ES-I3 (cell line): ENCODE measurements around the gene METTL13.
"Not testable (repeated sequence)": the region's sequence is repeated elsewhere in the genome, so short reads cannot be mapped to it uniquely, and the experiment has no call there.

ENCODE experiments used
- H3K36me3 ChIP-seq: 2 replicates; pipeline ENCODE4 v1.6.1; 2013; ENCODE audit warnings: mild to moderate bottlenecking, low read length, control low read depth, moderate library complexity; ENCODE audit not compliant: insufficient read depth
- H3K4me1 ChIP-seq: 2 replicates; pipeline ENCODE4 v1.6.1; 2013; ENCODE audit warnings: mild to moderate bottlenecking, control low read depth, low read length; ENCODE audit not compliant: insufficient read depth
- H3K9ac ChIP-seq: 2 replicates; pipeline ENCODE4 v1.6.1; 2013; ENCODE audit warnings: low read depth, mild to moderate bottlenecking, low read length, moderate library complexity
- H3K9me3 ChIP-seq: 2 replicates; pipeline ENCODE4 v1.6.1; 2013; ENCODE audit warnings: mild to moderate bottlenecking, low read length, moderate library complexity; ENCODE audit not compliant: control insufficient read depth, insufficient read depth

METTL13 gene

DNA sequence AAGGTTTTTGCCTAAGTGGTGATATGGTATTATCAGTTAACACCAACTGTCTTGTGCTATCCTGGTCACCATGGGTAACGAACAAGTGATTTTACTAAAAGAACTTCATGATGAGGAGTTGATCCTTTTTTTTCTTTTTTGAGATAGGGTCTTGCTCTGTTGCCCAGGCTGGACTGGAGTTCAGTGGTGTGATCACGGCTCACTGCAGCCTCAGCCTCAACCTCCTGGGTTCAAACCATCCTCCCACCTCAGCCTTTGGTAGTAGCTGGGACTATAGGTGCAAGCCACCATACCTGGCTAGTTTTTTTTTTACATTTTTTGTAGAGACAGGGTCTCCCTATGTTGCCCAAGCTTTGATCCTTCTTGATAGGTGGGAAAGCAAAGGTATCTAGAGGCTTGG lies 5.1 kb downstream of the METTL13 start:
- peaks cover 42% of the 10 kb centered on the region for H3K36me3 ChIP-seq

DNA sequence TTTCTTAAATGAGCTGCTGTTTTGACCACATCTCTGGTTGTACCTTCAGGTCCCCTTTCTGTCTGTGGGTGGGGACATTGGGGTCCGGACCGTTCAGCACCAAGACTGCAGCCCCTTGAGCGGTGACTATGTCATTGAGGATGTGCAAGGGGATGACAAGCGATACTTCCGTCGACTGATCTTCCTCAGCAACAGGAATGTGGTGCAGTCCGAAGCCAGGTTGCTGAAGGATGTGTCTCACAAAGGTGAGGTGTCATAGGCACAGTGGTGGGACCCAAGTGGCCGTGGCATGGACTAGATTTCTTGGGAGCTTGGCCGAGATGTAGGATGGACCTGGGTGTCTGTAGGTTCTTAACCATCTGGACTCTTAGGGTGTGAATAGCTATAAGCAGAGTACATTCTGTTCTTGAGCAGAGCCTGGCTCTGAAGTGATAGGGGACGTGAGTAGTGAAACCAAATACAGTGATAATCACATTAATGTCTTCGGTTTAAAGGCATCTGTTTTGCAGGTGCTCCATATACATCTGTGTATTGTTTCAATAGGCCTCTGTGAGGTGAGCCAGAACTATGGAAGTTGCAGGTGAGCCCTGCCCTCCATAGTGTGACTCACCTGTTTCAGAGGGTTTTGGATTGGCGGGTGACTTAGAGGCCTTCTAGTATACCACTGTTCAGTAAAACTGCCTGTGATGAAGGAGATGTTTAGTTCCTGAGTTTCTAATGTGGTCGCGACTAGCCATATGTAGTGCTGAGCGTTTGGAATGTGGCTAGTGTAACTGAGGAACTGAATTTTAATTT lies 6.4 kb downstream of the METTL13 start:
- Histone ChIP-seq H3K9me3 (no peaks in the 10 kb centered on the region), H3K4me1 (no peaks in the 10 kb centered on the region; the same call in 1 of the 2 replicates), H3K9ac (no peak overlapping the region), H3K36me3 (peaks cover 51% of the 10 kb centered on the region)

More for the DNA sequence above, 5.1 kb downstream of the METTL13 start:
- Histone ChIP-seq H3K9ac (no peak overlapping the region), H3K9me3 (no peaks in the 10 kb centered on the region), H3K4me1 (no peaks in the 10 kb centered on the region; the same call in 1 of the 2 replicates)

- Histone ChIP-seq H3K9me3 (no peaks in the 10 kb centered on the region), H3K9ac (no peak overlapping the region), H3K36me3 (peaks cover 54% of the 10 kb centered on the region), H3K4me1 (no peaks in the 10 kb centered on the region)
Measured at GRCh38 chr1:171788696-171789095, 7.2 kb downstream of the METTL13 start.

GRCh38 chr1:171790318-171790717 lies 8.9 kb downstream of the METTL13 start:
- no peaks in the 10 kb centered on the region for H3K4me1 ChIP-seq
- H3K9ac ChIP-seq: no peak overlapping the region
- H3K36me3 ChIP-seq: peaks cover 55% of the 10 kb centered on the region
- H3K9me3 ChIP-seq: no peaks in the 10 kb centered on the region

DNA sequence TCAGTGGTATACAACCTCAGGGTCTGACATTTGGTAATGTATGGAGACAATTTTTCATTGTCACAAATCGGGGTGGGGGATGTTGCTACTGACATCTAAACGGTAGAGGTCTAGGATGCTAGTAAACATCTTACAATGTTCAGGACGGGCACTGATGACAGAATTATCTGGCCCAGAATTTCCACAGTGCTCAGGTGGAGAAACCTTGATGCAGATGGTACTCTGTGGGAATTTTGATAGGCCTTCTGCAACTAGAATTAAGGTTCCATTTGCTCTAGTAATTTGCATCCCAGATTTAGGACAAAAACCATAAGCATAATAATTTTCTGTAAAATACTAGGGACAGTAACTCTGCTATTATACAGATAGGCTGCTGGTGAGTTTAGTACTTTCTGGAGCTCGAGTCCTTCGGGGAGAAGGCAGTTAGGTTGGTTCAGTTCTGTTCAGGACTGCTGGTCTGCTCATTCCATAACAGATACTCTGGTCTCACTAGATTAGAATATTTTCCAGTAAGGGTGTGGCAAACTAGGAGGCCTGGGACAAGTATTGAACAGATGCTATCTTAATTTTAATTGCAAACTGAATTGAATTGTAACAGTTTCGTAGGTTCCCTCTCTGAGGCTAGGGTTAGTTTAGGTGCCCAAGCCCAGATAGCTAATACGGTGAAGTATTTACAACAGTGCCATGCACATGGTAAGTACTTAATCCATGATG lies 11.4 kb downstream of the METTL13 start:
- Histone ChIP-seq H3K9me3 (no peaks in the 10 kb centered on the region), H3K9ac (no peak overlapping the region), H3K36me3 (peaks cover 41% of the 10 kb centered on the region), H3K4me1 (no peaks in the 10 kb centered on the region)

GRCh38 chr1:171793636-171794035 lies 12.2 kb downstream of the METTL13 start:
- Histone ChIP-seq H3K9ac (no peak overlapping the region), H3K4me1 (peaks cover under 1% of the 10 kb centered on the region; the same call in 1 of the 2 replicates), H3K9me3 (no peaks in the 10 kb centered on the region), H3K36me3 (peaks cover 34% of the 10 kb centered on the region)

DNA sequence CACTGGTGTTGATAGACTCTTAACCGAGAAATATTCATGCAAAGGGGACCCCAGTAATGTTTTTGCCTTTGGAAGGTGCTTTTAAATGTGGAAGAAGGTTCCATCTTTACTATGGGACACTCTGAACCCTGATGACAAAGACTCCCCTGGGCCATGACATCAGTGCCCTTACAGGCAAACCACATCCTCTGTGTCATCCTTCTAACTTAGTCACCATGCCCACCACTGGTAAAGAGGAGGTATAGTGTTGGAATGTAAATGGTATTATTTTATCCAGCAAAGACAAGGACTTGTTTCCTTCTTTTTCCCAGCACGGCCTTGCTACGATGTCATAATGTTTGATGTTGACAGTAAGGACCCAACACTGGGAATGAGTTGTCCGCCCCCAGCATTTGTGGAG lies 12.6 kb downstream of the METTL13 start:
- Histone ChIP-seq H3K4me1 (peaks cover 5% of the 10 kb centered on the region; the same call in 1 of the 2 replicates), H3K36me3 (peaks cover 36% of the 10 kb centered on the region), H3K9me3 (no peaks in the 10 kb centered on the region), H3K9ac (no peak overlapping the region)

- peaks cover 6% of the 10 kb centered on the region; the same call in 1 of the 2 replicates for H3K4me1 ChIP-seq
- H3K9me3 ChIP-seq: no peaks in the 10 kb centered on the region
- H3K36me3 ChIP-seq: peaks cover 26% of the 10 kb centered on the region
- H3K9ac ChIP-seq: no peak overlapping the region
Measured at GRCh38 chr1:171796592-171796991, 15.1 kb downstream of the METTL13 start.

- Histone ChIP-seq H3K9ac (no peak overlapping the region), H3K36me3 (peaks cover 14% of the 10 kb centered on the region), H3K9me3 (no peaks in the 10 kb centered on the region), H3K4me1 (peaks cover 17% of the 10 kb centered on the region)
Measured at GRCh38 chr1:171798311-171798710, 16.9 kb downstream of the METTL13 start.

DNA sequence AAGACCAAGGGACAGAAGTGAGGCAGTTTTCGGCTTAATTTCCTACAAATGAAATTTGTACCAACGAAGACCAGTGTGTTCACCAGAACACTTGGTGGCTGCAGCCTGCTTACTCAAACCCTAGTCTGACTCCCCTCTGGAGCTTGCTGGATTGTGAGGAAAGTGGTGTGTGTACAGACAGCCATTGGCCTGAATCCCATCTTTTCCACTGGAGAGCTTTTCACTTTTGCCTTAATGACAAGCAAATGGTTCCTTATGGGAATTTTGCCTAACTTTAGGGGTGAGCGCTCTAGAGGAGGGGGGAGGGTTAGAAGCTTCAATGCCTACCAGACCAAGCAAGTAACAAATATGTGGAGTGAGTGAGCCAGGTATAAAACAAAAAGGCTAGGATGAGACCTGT lies 17.3 kb downstream of the METTL13 start:
- peaks cover 17% of the 10 kb centered on the region for H3K4me1 ChIP-seq
- H3K9ac ChIP-seq: no peak overlapping the region
- H3K36me3 ChIP-seq: peaks cover 14% of the 10 kb centered on the region
- no peaks in the 10 kb centered on the region for H3K9me3 ChIP-seq

GRCh38 chr1:171799166-171799565 lies 17.7 kb downstream of the METTL13 start:
- H3K4me1 ChIP-seq: peaks cover 17% of the 10 kb centered on the region
- no peak overlapping the region for H3K9ac ChIP-seq
- peaks cover 14% of the 10 kb centered on the region for H3K36me3 ChIP-seq

GRCh38 chr1:171799698-171800097 lies 18.2 kb downstream of the METTL13 start:
- not testable (repeated sequence) for H3K36me3 ChIP-seq, H3K9me3 ChIP-seq, H3K9ac ChIP-seq
- peaks cover 17% of the 10 kb centered on the region for H3K4me1 ChIP-seq

More at GRCh38 chr1:171799166-171799565, 17.7 kb downstream of the METTL13 start:
- H3K9me3 ChIP-seq: no peaks in the 10 kb centered on the region

- H3K9ac ChIP-seq: no peak overlapping the region
- H3K4me1 ChIP-seq: peaks cover 17% of the 10 kb centered on the region
- peaks cover 7% of the 10 kb centered on the region for H3K36me3 ChIP-seq
- no peaks in the 10 kb centered on the region for H3K9me3 ChIP-seq
Measured at GRCh38 chr1:171800342-171800741, 18.9 kb downstream of the METTL13 start.

DNA sequence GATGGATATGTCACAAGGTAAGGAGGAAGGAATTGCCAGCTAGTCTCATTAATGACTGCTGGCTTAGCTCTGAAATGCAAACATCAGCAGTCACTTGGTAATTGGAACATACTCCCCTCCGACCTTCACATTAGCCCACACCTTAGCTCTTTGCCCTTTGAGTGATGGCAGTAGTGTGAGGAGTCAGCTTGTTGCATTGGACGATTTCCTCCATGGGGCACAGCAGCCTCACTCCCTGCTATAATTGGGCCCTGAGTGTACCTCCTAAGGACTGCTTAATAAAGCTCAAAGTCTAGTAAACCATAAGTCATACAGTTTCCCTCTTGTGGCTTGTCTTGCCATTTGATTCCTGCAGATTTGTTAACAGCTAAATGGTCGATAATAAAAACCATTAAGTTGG lies 19.4 kb downstream of the METTL13 start:
- no peak overlapping the region for H3K9ac ChIP-seq

GRCh38 chr1:171801487-171801891 lies 20.0 kb downstream of the METTL13 start:
- H3K9me3 ChIP-seq: no peaks in the 10 kb centered on the region
- peaks cover 17% of the 10 kb centered on the region for H3K4me1 ChIP-seq
- H3K9ac ChIP-seq: no peak overlapping the region
- H3K36me3 ChIP-seq: peaks cover 3% of the 10 kb centered on the region; the same call in 1 of the 2 replicates

More for the DNA sequence above, 19.4 kb downstream of the METTL13 start:
- peaks cover 17% of the 10 kb centered on the region for H3K4me1 ChIP-seq
- no peaks in the 10 kb centered on the region for H3K9me3 ChIP-seq
- peaks cover 7% of the 10 kb centered on the region for H3K36me3 ChIP-seq
